GM21515 (cell line): ENCODE measurements around the gene PYY.
"Not testable (repeated sequence)": the region's sequence is repeated elsewhere in the genome, so short reads cannot be mapped to it uniquely, and the experiment has no call there.

Source experiments
- ATAC-seq: cut with Tn5 transposase; IDR thresholded peaks from one replicate; pipeline ENCODE4 v1.9.1; 2021; ENCODE audit not compliant: unreplicated experiment

PYY gene

GRCh38 chr17:43979011-43979410 is 25.3 kb upstream of the PYY start:
- no peak for ATAC-seq

GRCh38 chr17:43978078-43978477 is 24.3 kb upstream of the PYY start:
- ATAC-seq, result no peak

GRCh38 chr17:43976963-43977837 is 23.5 kb upstream of the PYY start:
- no peak for ATAC-seq

GRCh38 chr17:43975898-43976297 is 22.2 kb upstream of the PYY start:
- no peak for ATAC-seq

GRCh38 chr17:43974382-43975266 is 20.9 kb upstream of the PYY start:
- no peak for ATAC-seq

GRCh38 chr17:43972444-43973212 is 18.9 kb upstream of the PYY start:
- not testable (repeated sequence) for ATAC-seq

- not testable (repeated sequence) for ATAC-seq
These were observed 17.7 kb upstream of the PYY start for GRCh38 chr17:43971436-43971835.

GRCh38 chr17:43970366-43970765 is 16.6 kb upstream of the PYY start:
- no peak for ATAC-seq

- no peak for ATAC-seq
These were observed 13.6 kb upstream of the PYY start for GRCh38 chr17:43967251-43967875.

GRCh38 chr17:43966276-43966675 is 12.5 kb upstream of the PYY start:
- ATAC-seq, result no peak

- no peak for ATAC-seq
These were observed 8.7 kb upstream of the PYY start for GRCh38 chr17:43962479-43962878.

- ATAC-seq, result no peak
These were observed 8.2 kb upstream of the PYY start for GRCh38 chr17:43961954-43962353.

GRCh38 chr17:43961292-43961691 is 7.6 kb upstream of the PYY start:
- not testable (repeated sequence) for ATAC-seq

- no peak for ATAC-seq
These were observed 5.1 kb upstream of the PYY start for GRCh38 chr17:43958748-43959352.

- no peak for ATAC-seq
These were observed 2.5 kb upstream of the PYY start for GRCh38 chr17:43956222-43956621.

- no peak for ATAC-seq
These were observed 745 bp downstream of the PYY start for GRCh38 chr17:43952724-43953666.

GRCh38 chr17:43952351-43952723 is 1.4 kb downstream of the PYY start:
- no peak for ATAC-seq

- no peak for ATAC-seq
These were observed 2.0 kb downstream of the PYY start for GRCh38 chr17:43951750-43952149.

GRCh38 chr17:43950554-43950953 is 3.2 kb downstream of the PYY start:
- no peak for ATAC-seq
